C4-2B (cell line): ENCODE data around the gene CYS1.

Source experiments
- H3K27ac ChIP-seq: fragments of 450-650 bp; 2 replicates; pipeline ENCODE4 v1.5.1; 2017
- CTCF ChIP-seq: fragments of 450-650 bp; conservative IDR thresholded peaks from 2 replicates; pipeline ENCODE4 v1.5.1; 2017; ENCODE audit warnings: mild to moderate bottlenecking
- ZFX ChIP-seq: fragments of 450-650 bp; IDR thresholded peaks from 2 replicates; pipeline ENCODE4 v1.6.1; 2017

Gene CYS1

GRCh38 chr2:10059552-10060335 is 20.5 kb downstream of the CYS1 start:
- TF ChIP-seq CTCF: no peak
- no peak for TF ChIP-seq ZFX
- H3K27ac ChIP-seq: no peak overlapping the region

- TF ChIP-seq ZFX (no peak), CTCF (no peak)
- no peak overlapping the region for H3K27ac ChIP-seq
These were observed 21.2 kb downstream of the CYS1 start for GRCh38 chr2:10059016-10059351.

GRCh38 chr2:10058251-10059015 is 21.8 kb downstream of the CYS1 start:
- TF ChIP-seq CTCF (no peak), ZFX (no peak)
- H3K27ac ChIP-seq: no peak overlapping the region

GRCh38 chr2:10057231-10058107 is 22.7 kb downstream of the CYS1 start:
- TF ChIP-seq CTCF (no peak), ZFX (no peak)
- no peak overlapping the region for H3K27ac ChIP-seq

- TF ChIP-seq CTCF (no peak), ZFX (no peak)
- no peak overlapping the region for H3K27ac ChIP-seq
These were observed 23.8 kb downstream of the CYS1 start for GRCh38 chr2:10056439-10056838.

GRCh38 chr2:10054976-10055375 is 25.2 kb downstream of the CYS1 start:
- TF ChIP-seq ZFX: no peak
- TF ChIP-seq CTCF: no peak
- H3K27ac ChIP-seq: no peak overlapping the region
